OCI-LY3 (cell line): ENCODE results near the gene AHCYL1.
"Not testable (repeated sequence)": the region's sequence is repeated elsewhere in the genome, so short reads cannot be mapped to it uniquely, and the experiment has no call there.

Source experiments
- H2AFZ ChIP-seq: fragments of 200-600, 300-600 bp; shearing (Covaris generic); 2 replicates; pipeline ENCODE4 v1.6.0; 2014; ENCODE audit warnings: antibody characterized with exemption, low read depth, low read length
- H3K27ac ChIP-seq: fragments of 200-600, 300-600 bp; sonication (generic); 2 replicates; pipeline ENCODE4 v1.5.1; 2014; ENCODE audit warnings: mild to moderate bottlenecking, low read length, moderate library complexity, mixed read lengths
- H3K27me3 ChIP-seq: fragments of 200-600, 300-600 bp; sonication (generic); 2 replicates; pipeline ENCODE4 v1.6.1; 2014; ENCODE audit warnings: low read depth, low read length, mixed read lengths
- H3K36me3 ChIP-seq: fragments of 200-600, 300-600 bp; sonication (generic); replicated peaks from 2 replicates; pipeline ENCODE3; 2014; ENCODE audit warnings: low read depth, low read length, mixed read lengths
- H3K4me1 ChIP-seq: fragments of 300-600, 200-600 bp; sonication (generic); 2 replicates; pipeline ENCODE4 v1.6.1; 2014; ENCODE audit warnings: low read length, mixed read lengths
- H3K4me2 ChIP-seq: fragments of 200-600, 300-600 bp; sonication (generic); 2 replicates; pipeline ENCODE4 v1.6.1; 2014; ENCODE audit warnings: low read length, mixed read lengths
- H3K4me3 ChIP-seq: fragments of 300-600, 200-600 bp; sonication (generic); 2 replicates; pipeline ENCODE4 v1.5.1; 2014; ENCODE audit warnings: antibody characterized with exemption, mild to moderate bottlenecking, low read length, moderate library complexity
- H3K79me2 ChIP-seq: fragments of 300-600, 200-600 bp; shearing (Covaris generic); 2 replicates; pipeline ENCODE4 v1.6.1; 2014; ENCODE audit warnings: mild to moderate bottlenecking, low read length, mixed read lengths
- H3K9ac ChIP-seq: fragments of 300-600, 200-600 bp; shearing (Covaris generic); 2 replicates; pipeline ENCODE4 v1.6.0; 2014; ENCODE audit warnings: mild to moderate bottlenecking, low read length, moderate library complexity
- H3K9me3 ChIP-seq: fragments of 200-600, 300-600 bp; shearing (Covaris generic); 2 replicates; pipeline ENCODE4 v1.6.1; 2014; ENCODE audit warnings: low read length, mixed read lengths; ENCODE audit not compliant: insufficient read depth
- H4K20me1 ChIP-seq: fragments of 200-600, 300-600 bp; sonication (generic); 2 replicates; pipeline ENCODE4 v1.6.1; 2016; ENCODE audit warnings: low read length, mixed read lengths; ENCODE audit not compliant: insufficient read depth
- CTCF ChIP-seq: fragments of 200-600, 300-600 bp; sonication (generic); IDR thresholded peaks from 2 replicates; pipeline ENCODE4 v1.5.1; 2014; ENCODE audit warnings: antibody characterized with exemption, low read length, low read depth
- EZH2phosphoT487 ChIP-seq: fragments of 200-600 bp; shearing (Covaris generic); IDR thresholded peaks from 2 replicates; pipeline ENCODE4 v1.6.1; 2018; ENCODE audit warnings: antibody characterized with exemption, mixed run types, low read depth

AHCYL1 gene

GRCh38 chr1:110019770-110020169 lies 35.2 kb downstream of the AHCYL1 start:
- Histone ChIP-seq H3K36me3 (peaks cover 36% of the 10 kb centered on the region), H3K4me1 (peaks cover 12% of the 10 kb centered on the region)

GRCh38 chr1:110021285-110021684 lies 36.7 kb downstream of the AHCYL1 start:
- Histone ChIP-seq H3K27ac (no peak overlapping the region), H3K4me1 (peaks cover 12% of the 10 kb centered on the region), H3K27me3 (no peaks in the 10 kb centered on the region), H2AFZ (no peak overlapping the region), H3K9ac (no peak overlapping the region), H3K79me2 (no peaks in the 10 kb centered on the region), H4K20me1 (no peaks in the 10 kb centered on the region), H3K9me3 (no peaks in the 10 kb centered on the region), H3K4me3 (no peak overlapping the region), H3K4me2 (no peak overlapping the region), H3K36me3 (peaks cover 31% of the 10 kb centered on the region)
- no peak for TF ChIP-seq CTCF
- TF ChIP-seq EZH2phosphoT487, result no peak

More at GRCh38 chr1:110019770-110020169, 35.2 kb downstream of the AHCYL1 start:
- H3K4me2 ChIP-seq, result no peak overlapping the region
- H3K4me3 ChIP-seq, result no peak overlapping the region
- H3K27me3 ChIP-seq, result no peaks in the 10 kb centered on the region
- no peak overlapping the region for H3K9ac ChIP-seq
- H3K27ac ChIP-seq, result no peak overlapping the region
- H3K79me2 ChIP-seq, result no peaks in the 10 kb centered on the region
- H2AFZ ChIP-seq, result no peak overlapping the region
- H3K9me3 ChIP-seq, result no peaks in the 10 kb centered on the region
- TF ChIP-seq CTCF (no peak), EZH2phosphoT487 (no peak)
- H4K20me1 ChIP-seq, result no peaks in the 10 kb centered on the region

GRCh38 chr1:110024613-110025012 lies 40.0 kb downstream of the AHCYL1 start:
- H3K4me3 ChIP-seq, result no peak overlapping the region
- H2AFZ ChIP-seq, result no peak overlapping the region
- H3K27me3 ChIP-seq, result no peaks in the 10 kb centered on the region
- no peaks in the 10 kb centered on the region for H3K79me2 ChIP-seq
- H3K4me1 ChIP-seq, result peaks cover 2% of the 10 kb centered on the region; the same call in 1 of the 2 replicates
- H3K9me3 ChIP-seq, result no peaks in the 10 kb centered on the region
- no peak overlapping the region for H3K9ac ChIP-seq
- no peaks in the 10 kb centered on the region for H4K20me1 ChIP-seq
- H3K4me2 ChIP-seq, result no peak overlapping the region
- TF ChIP-seq EZH2phosphoT487, result no peak
- no peak for TF ChIP-seq CTCF
- peaks cover 13% of the 10 kb centered on the region for H3K36me3 ChIP-seq
- no peak overlapping the region for H3K27ac ChIP-seq

GRCh38 chr1:110030687-110031086 lies 46.1 kb downstream of the AHCYL1 start:
- H3K36me3 ChIP-seq, H3K9me3 ChIP-seq, H4K20me1 ChIP-seq, H3K27me3 ChIP-seq: not testable (repeated sequence)
- Histone ChIP-seq H3K4me3 (peak overlapping the region; percentile 71), H3K4me1 (peaks cover 29% of the 10 kb centered on the region), H3K79me2 (peaks cover 12% of the 10 kb centered on the region), H3K9ac (peak overlapping the region; percentile 51), H3K4me2 (peak overlapping the region; percentile 84), H2AFZ (peak overlapping the region; percentile 94; the same call in 1 of the 2 replicates), H3K27ac (peak overlapping the region; percentile 23; the same call in 1 of the 2 replicates)

- H3K9me3 ChIP-seq, result no peaks in the 10 kb centered on the region
- H3K36me3 ChIP-seq, result no peaks in the 10 kb centered on the region
- H3K9ac ChIP-seq, result no peak overlapping the region
- H3K27ac ChIP-seq, result no peak overlapping the region
- H3K79me2 ChIP-seq, result peaks cover 19% of the 10 kb centered on the region
- H4K20me1 ChIP-seq, result no peaks in the 10 kb centered on the region
- no peak overlapping the region for H3K4me3 ChIP-seq
- H3K4me2 ChIP-seq, result no peak overlapping the region
- peaks cover 30% of the 10 kb centered on the region for H3K4me1 ChIP-seq
- H2AFZ ChIP-seq, result no peak overlapping the region
- TF ChIP-seq EZH2phosphoT487 (no peak), CTCF (no peak)
- H3K27me3 ChIP-seq, result no peaks in the 10 kb centered on the region
These were observed 47.8 kb downstream of the AHCYL1 start for GRCh38 chr1:110032327-110032726.
